HS-5 (cell line): ENCODE data around the gene TGFBR2.

ENCODE experiments used
- DNase-seq: peaks from one replicate; pipeline ENCODE4 v3.0.0-alpha.2; 2012; ENCODE audit warnings: low read depth

Gene TGFBR2

DNA sequence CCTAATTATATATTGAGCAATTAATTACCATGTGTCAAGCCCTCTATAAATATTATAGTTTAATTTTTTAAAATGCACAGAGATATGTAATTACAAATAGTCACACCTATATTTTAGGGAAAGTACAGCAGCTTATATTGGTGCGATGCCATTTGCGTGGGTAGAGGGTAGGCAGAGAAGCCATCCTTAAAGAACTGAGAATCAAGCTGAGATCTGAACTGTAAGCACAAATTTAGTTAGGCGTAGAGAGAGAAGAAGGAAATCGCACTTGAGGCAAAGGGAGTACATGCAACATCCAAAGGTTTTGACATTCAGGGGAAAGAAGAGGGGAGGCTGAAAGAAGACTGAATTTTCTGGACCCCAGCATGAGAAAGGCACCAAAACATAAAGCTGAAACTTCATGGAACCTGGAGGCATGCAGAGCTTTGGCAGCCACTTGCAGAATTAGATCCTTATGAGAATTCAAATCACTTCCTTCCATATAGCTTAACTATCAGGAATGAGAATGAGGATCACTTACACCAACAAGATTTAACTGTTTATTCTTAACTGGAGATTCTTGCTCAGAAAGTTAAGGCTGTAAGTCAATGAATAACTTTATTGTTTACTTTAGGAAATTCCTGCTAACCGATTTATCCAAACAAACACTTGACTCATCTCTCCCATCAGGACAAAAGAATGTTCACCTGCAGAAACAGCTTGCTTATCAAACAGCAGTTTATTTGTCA is 114.3 kb downstream of the TGFBR2 start:
- peak; percentile 58 for DNase-seq

DNA sequence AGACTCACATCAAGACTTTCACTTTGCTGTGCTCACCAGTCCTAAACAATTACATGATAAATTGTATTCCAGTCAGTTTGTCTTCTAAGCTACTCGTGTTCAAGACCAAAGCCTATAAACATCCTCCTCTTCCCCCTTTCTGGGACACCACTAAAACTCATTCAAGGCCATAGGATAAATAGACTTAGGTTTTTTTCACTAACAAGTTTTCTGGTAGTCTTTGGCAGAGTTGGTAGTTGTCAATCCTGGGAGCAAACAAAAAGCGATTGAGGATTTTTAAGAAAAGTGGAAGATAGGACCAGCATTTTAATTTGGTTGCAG is 114.9 kb downstream of the TGFBR2 start:
- DNase-seq, result no peak

GRCh38 chr3:30723211-30723610 is 116.8 kb downstream of the TGFBR2 start:
- DNase-seq, result no peak

DNA sequence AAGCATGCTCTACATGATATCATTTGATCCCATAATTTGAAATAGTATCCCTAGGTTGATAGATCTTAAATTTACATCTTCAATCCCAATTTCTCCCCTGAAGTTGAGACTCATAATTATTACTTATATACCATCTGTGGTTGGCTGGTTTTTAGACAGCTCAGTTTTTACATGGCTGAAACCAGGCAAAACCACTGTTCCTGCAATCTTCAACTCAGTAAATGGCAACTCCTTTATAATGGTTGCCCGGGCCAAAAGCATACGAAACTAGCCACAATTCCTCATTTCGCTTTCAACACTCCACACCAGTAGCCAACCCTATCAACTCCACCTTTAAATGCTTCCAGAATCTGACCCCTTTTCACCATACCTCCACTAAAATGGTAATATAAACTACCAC is 118.5 kb downstream of the TGFBR2 start:
- DNase-seq, result no peak

GRCh38 chr3:30728143-30728542 is 121.7 kb downstream of the TGFBR2 start:
- no peak for DNase-seq

DNA sequence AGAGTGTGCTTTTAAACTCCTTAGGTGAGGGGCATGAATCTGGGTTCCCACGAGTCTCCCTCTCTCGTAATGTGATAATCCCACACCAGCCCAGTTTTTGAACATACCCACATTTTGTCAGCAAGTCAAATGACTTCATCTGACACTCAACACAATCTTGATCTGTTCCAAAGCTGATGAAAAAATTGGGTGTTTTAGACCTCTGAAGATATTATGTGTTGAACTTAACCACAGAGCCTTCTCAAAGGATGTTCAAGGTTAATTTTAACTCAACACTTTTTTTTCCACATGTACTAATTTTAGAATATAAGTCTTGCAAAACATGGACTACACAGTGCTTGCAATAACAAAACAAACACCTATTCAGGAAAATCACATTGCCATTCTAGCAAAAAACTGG is 123.1 kb downstream of the TGFBR2 start:
- no peak for DNase-seq

- DNase-seq, result no peak
These were observed 123.5 kb downstream of the TGFBR2 start for GRCh38 chr3:30729936-30730335.

DNA sequence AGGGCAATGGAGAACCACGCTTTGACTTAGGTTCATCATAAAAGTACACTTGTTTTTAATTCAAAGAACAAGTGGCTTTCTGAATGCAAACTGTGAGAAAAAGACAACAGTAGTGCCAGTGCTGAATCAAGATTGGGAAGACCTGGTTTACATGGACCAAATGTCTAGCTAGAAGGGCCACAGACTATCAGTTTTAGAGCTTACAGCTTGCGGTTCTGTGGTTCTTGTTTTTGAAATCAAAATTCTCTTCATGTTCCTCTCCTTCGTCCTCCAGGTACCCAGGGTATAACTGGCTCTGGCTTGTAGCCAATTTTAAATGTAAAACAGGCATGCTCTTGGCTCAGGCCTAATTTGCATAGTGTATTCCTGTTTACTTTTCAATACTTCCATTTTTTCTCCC is 124.6 kb downstream of the TGFBR2 start:
- DNase-seq, result no peak

DNA sequence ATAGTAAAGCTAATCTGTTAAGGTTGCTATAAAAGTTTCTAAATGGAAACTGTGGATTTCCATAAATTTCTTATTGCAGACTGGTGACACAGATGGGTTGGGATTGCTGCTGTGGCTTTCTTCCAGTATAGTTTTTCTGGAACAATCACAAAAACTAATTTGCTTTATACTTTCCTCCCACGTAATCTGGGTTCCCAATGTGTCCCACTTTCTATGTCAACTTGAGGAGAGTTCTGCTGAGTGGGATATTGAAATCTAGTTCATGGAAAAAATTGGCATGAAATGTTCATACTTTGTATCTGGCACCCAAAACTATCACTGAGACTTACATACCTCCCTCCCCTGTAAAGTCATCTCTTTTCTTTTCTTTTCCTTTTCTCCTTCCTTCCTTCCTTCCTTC is 126.8 kb downstream of the TGFBR2 start:
- no peak for DNase-seq

DNA sequence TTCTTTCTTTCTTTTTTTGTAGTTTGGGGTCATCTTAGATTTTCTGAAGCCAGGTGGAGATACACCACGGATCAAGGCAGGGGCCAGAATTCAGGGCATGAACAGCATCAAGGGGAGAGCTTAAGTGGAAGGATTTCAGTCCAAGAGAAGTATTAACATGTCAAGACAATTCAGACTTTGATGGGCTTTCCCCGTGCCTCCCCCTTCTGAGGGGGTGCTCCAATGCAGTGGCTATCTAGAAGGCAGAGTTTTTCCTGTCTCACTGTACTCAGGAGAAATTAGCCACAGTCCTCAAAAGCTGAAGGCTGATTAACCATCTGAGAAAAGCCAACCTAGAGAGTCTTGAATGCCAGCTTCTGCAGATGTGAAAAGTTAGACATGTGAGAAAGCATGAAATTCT is 127.3 kb downstream of the TGFBR2 start:
- no peak for DNase-seq

GRCh38 chr3:30737743-30738499 is 131.5 kb downstream of the TGFBR2 start:
- no peak for DNase-seq

DNA sequence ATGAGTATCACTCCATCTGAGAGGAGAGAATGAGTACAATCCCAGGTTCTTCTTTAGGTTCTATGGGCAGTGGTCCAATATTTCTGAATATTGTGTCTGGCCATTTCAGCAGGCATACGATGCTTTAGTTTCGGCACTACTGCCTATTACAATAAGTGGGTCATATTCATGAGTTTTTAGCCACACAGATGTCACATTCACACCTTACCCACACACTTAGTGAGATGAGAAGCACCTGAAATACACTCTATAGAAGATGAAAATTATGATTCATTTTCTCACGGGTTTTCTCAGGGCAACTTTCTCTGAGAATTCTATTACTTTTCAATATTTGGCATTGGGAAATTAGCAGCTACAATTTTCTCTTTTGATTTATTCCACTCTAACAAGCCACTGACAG is 132.2 kb downstream of the TGFBR2 start:
- no peak for DNase-seq

- DNase-seq, result no peak
These were observed 135.5 kb downstream of the TGFBR2 start for GRCh38 chr3:30741889-30742288.

DNA sequence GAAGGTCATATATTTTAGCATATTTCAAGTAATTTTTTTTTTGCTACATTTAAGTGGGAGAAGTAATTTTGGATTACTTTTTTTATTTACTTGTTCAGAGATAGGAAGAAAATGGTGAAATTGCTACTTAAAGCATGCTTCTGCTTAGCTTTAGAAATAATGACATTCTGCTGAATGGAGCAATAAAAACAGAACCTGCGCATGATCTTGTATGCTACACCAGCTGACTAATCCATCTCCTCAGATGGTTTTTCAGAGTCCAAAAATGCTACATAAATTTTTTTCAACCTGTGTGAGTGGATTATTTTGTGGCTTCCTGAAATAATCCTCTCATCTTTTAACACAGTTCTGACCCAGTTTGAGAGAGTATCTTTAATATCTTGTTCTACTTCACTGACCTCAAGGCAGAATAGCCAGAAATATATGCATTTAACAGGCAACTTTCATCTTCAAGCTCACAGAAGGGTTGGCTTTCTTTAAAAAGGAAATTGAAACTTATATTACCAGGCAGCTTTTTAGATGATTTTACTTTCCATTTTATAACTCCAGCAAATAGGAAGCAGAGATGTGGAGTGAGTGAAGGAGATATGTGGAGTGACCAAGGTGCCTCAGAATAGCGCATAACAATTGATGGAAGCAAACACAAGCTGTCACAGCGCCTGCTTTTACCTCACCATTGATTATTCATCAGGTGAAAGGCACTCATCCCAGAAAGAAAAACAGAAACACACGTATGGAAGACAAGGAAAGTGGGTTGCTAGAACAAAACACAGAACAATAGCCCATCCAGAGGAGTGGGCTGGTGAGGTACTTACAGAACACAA is 136.6 kb downstream of the TGFBR2 start:
- no peak for DNase-seq
